ENCODE measurements around the gene KIFC3.

DNA sequence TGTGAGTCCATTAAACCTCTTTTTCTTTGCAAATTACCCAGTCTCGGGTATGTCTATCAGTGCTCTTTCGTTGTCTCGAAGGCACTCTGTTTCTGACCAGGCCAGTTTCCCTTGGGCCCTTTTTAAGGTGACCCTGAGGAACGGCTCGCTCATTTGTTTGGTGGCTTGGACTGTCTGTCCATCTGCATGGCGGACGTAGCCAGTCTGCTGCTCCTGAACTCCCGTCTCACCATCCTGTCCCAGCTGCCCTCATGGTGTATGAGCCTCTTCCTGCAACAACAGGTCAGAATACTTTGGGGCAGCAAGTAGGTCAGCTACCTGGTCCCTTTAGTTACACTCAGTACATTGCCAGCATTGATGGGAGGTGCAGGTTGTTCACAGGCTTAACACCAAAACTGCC is 88.7 kb downstream of the KIFC3 start:
- TF ChIP-seq, protein P1, sequence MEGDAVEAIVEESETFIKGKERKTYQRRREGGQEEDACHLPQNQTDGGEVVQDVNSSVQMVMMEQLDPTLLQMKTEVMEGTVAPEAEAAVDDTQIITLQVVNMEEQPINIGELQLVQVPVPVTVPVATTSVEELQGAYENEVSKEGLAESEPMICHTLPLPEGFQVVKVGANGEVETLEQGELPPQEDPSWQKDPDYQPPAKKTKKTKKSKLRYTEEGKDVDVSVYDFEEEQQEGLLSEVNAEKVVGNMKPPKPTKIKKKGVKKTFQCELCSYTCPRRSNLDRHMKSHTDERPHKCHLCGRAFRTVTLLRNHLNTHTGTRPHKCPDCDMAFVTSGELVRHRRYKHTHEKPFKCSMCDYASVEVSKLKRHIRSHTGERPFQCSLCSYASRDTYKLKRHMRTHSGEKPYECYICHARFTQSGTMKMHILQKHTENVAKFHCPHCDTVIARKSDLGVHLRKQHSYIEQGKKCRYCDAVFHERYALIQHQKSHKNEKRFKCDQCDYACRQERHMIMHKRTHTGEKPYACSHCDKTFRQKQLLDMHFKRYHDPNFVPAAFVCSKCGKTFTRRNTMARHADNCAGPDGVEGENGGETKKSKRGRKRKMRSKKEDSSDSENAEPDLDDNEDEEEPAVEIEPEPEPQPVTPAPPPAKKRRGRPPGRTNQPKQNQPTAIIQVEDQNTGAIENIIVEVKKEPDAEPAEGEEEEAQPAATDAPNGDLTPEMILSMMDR (conservative IDR thresholded peaks at IDR 0.05; ENCODE audit: low read depth, low read length), result no peak
- TF ChIP-seq EZH2phosphoT487 (IDR thresholded peaks at IDR 0.05; ENCODE audit: borderline replicate concordance, low read length) (no peak), EZH2 (IDR thresholded peaks at IDR 0.05; ENCODE audit: low read length, unreplicated experiment) (no peak)

Data from PC-3 (cell line).